Measurements from ENCODE around the gene SPRY1.

The SPRY1 gene

DNA sequence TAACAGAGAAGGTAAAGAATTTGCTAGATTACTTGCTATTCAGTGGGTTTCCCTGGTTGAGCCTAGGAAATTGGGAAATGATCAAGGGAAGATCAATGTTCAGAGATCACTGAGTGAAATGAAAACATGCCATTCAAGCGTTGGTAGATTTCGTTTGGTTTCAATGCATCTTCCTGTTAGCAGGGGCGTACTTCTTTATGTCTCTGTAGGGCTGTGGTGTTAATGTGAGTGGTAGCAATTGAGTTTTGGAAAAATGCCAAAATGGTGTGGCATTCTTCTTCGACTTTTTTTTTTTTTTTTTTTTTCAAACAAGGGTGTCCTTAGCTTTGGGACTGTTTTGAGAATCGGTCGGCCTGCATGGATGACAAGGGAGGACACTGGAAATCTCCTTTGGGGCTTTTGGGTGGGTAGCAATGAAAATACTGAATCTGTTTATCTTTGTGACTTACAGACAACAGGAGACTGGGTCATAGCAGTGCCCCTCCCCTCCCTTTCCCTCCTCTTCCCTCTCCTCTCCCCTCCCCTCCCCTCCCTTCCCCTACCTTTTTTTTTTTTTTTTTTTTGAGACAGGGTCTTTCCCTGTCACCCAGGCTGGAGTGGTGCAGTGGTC, 50.4 kb downstream of the SPRY1 start:
- DNase-seq: no peak

DNA sequence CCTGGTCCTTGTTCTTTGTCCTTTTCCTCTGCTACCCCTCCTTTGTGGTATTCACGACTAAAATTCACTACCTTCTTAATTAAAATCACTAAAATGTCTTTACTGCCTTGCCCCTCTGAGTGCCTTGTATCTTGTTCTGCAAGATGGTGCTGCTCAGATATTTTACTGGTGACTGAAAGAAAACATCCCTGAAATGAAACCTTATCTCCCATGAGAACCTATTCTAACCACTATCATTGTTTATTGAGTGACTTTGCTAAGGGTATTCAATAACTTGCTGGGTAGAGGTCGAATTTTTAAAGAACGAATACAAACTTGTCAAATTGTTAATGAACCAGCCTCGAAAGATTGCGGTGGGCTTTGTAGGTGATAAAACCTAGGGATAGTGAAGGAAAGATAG, 52.8 kb downstream of the SPRY1 start:
- no peak for DNase-seq

DNA sequence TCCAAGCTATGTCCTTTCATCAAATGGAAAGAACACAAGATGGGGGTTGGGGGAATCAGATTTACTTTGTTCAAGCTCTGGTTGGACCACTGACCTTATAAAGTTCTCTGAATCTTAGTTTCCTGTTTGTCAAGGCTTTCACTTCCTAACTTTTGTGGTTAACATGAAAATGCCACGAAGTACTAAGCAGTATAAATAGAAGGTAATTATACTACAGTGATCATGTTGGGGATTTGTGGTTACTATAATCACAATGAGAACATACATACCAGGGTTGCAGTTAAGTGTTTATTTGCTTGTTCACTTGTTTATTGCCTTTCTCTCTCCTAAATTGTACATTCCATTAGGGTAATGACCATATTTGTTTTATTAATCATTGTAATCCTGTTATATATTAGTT, 53.2 kb downstream of the SPRY1 start:
- no peak for DNase-seq

DNA sequence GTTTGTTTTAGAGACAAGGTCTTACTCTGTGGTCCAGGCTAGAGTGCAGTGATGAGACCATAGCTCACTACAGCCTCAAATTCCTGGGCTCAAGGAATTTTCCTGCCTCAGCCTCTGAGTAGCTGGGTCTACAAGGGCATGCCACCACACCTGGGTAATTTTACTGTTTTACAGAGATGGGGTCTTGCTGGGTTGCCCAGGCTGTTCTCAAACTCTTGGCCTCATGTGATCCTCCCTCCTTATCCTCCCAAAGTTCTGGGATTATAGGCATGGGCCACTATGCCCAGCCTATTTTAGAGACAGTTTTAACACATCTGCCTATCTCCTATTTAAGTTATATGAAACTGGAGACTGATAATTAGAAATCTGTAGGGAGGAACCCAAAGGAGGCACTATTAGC, 53.8 kb downstream of the SPRY1 start:
- DNase-seq: no peak

DNA sequence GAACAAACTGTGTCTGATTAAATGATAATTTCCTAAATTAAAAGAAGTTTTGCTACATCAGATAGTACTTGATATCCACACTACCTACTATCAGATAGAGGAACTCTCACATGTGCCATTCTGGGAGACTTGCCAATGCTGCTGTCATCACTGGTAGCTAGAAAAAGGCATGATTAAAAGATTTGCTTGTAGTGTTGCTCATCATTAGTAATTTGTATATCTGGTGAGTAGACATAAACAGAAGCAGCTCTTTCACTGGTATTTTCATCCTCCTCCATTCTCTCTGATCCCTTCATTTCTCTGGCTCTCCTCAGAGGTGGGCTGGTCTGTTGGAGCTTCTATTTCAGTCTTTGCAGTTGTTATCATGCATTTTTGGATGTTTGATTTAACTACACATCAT, 56.0 kb downstream of the SPRY1 start:
- no peak for DNase-seq

DNA sequence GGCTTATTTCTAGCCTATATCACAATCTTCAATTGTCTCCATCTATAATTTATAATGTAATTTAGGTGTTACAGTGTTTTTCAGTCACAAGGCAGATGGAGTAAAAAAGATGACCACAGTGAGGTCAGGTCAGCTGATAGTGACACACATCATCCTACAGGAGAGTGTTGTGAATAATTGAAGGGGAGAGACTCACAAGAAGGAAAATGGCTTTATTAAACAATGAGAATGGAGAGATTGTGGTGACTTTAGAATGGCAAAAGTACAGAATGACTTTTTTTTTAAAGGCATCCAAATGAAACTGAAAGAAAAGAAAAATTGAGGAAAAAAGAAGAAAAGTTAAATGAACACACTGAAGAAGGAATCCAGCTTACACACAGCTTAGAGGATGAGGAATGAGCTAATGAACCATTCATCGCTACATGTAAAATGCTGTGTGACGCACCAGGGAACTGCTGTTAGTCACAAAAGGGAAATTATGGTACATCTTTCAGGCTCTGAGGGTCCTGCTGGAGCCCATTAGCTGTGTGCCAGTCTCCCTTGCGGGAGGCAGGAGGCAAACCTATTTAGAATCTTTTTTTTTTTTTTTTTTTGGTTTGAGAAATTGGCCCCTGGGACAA, 56.6 kb downstream of the SPRY1 start:
- DNase-seq: no peak
